ENCODE measurements around the gene MGAT1.

The MGAT1 gene

GRCh38 chr5:180798193-180798592 is 4.4 kb downstream of the MGAT1 start (continued):
- TF ChIP-seq CREB5 (CRISPR knock-in tag; IDR thresholded peaks at IDR 0.05; ENCODE audit: low read depth) (no peak), RARB (CRISPR knock-in tag; IDR thresholded peaks at IDR 0.05) (no peak), ISL1 (CRISPR knock-in tag; IDR thresholded peaks at IDR 0.05) (no peak), CSRNP3 (CRISPR knock-in tag; IDR thresholded peaks at IDR 0.05) (no peak)
- TF ChIP-seq, protein P1, sequence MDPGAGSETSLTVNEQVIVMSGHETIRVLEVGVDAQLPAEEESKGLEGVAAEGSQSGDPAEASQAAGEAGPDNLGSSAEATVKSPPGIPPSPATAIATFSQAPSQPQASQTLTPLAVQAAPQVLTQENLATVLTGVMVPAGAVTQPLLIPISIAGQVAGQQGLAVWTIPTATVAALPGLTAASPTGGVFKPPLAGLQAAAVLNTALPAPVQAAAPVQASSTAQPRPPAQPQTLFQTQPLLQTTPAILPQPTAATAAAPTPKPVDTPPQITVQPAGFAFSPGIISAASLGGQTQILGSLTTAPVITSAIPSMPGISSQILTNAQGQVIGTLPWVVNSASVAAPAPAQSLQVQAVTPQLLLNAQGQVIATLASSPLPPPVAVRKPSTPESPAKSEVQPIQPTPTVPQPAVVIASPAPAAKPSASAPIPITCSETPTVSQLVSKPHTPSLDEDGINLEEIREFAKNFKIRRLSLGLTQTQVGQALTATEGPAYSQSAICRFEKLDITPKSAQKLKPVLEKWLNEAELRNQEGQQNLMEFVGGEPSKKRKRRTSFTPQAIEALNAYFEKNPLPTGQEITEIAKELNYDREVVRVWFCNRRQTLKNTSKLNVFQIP (CRISPR knock-in tag; IDR thresholded peaks at IDR 0.05; ENCODE audit: borderline replicate concordance, low read depth): no peak

GRCh38 chr5:180797256-180798192 is 5.1 kb downstream of the MGAT1 start:
- ATAC-seq: no peak
- TF ChIP-seq TCF4 (CRISPR knock-in tag; IDR thresholded peaks at IDR 0.05; ENCODE audit: borderline replicate concordance) (no peak), TOX (CRISPR knock-in tag; IDR thresholded peaks at IDR 0.05; ENCODE audit: borderline replicate concordance) (no peak), ZC3H10 (CRISPR knock-in tag; IDR thresholded peaks at IDR 0.05) (no peak), RARB (CRISPR knock-in tag; IDR thresholded peaks at IDR 0.05) (no peak), ESRRG (CRISPR knock-in tag; IDR thresholded peaks at IDR 0.05) (no peak), ZNF8 (CRISPR knock-in tag; IDR thresholded peaks at IDR 0.05) (no peak), GLIS3 (CRISPR knock-in tag; IDR thresholded peaks at IDR 0.05) (no peak), ZFP3 (CRISPR knock-in tag; IDR thresholded peaks at IDR 0.05) (no peak), PATZ1 (CRISPR knock-in tag; IDR thresholded peaks at IDR 0.05; ENCODE audit: borderline replicate concordance) (no peak), OSR1 (CRISPR knock-in tag; IDR thresholded peaks at IDR 0.05) (no peak), CSRNP3 (CRISPR knock-in tag; IDR thresholded peaks at IDR 0.05) (no peak), SNAI2 (CRISPR knock-in tag; IDR thresholded peaks at IDR 0.05) (no peak), TSHZ2 (CRISPR knock-in tag; IDR thresholded peaks at IDR 0.05) (no peak), PPARA (CRISPR knock-in tag; IDR thresholded peaks at IDR 0.05; ENCODE audit: borderline replicate concordance) (no peak)

- no peak for ATAC-seq
Measured at GRCh38 chr5:180795771-180796313, 6.8 kb downstream of the MGAT1 start.

More at GRCh38 chr5:180795771-180796313, 6.8 kb downstream of the MGAT1 start:
- TF ChIP-seq PATZ1 (CRISPR knock-in tag; IDR thresholded peaks at IDR 0.05; ENCODE audit: borderline replicate concordance): no peak
- TF ChIP-seq CREB5 (CRISPR knock-in tag; IDR thresholded peaks at IDR 0.05; ENCODE audit: low read depth): no peak
- no peak for TF ChIP-seq PPARA (CRISPR knock-in tag; IDR thresholded peaks at IDR 0.05; ENCODE audit: borderline replicate concordance)
- no peak for TF ChIP-seq CSRNP3 (CRISPR knock-in tag; IDR thresholded peaks at IDR 0.05)
- no peak for TF ChIP-seq GLIS3 (CRISPR knock-in tag; IDR thresholded peaks at IDR 0.05)
- TF ChIP-seq ZNF70 (CRISPR knock-in tag; IDR thresholded peaks at IDR 0.05): no peak
- TF ChIP-seq ZFP3 (CRISPR knock-in tag; IDR thresholded peaks at IDR 0.05): no peak
- TF ChIP-seq ZFP30 (CRISPR knock-in tag; IDR thresholded peaks at IDR 0.05): no peak
